Activated T-cell treated with anti-CD3 and anti-CD28 coated beads, Interleukin-2, amount 50 U/mL, for 48 hours (primary cell): ENCODE measurements around the gene IMMP2L.

ENCODE experiments used
- DNase-seq, 2 experiments: peaks; one replicate each; pipeline ENCODE4 v3.0.0-alpha.2; 2020

IMMP2L gene

GRCh38 chr7:110835849-110836248 is 726.4 kb downstream of the IMMP2L start:
- no peak for DNase-seq

GRCh38 chr7:110835218-110835617 is 727.1 kb downstream of the IMMP2L start:
- DNase-seq = no peak

- no peak for DNase-seq
Observed at GRCh38 chr7:110831419-110831818, 730.9 kb downstream of the IMMP2L start.

- no peak for DNase-seq
Observed at GRCh38 chr7:110830778-110831177, 731.5 kb downstream of the IMMP2L start.

GRCh38 chr7:110827936-110828335 is 734.4 kb downstream of the IMMP2L start:
- DNase-seq = no peak

GRCh38 chr7:110827287-110827855 is 734.9 kb downstream of the IMMP2L start:
- no peak for DNase-seq

- DNase-seq = no peak
Observed at GRCh38 chr7:110813986-110814385, 748.3 kb downstream of the IMMP2L start.

- DNase-seq = no peak
Observed at GRCh38 chr7:110809832-110810231, 752.5 kb downstream of the IMMP2L start.

GRCh38 chr7:110808361-110808760 is 753.9 kb downstream of the IMMP2L start:
- no peak for DNase-seq

GRCh38 chr7:110804501-110804900 is 757.8 kb downstream of the IMMP2L start:
- no peak for DNase-seq

GRCh38 chr7:110803602-110804143 is 758.6 kb downstream of the IMMP2L start:
- DNase-seq = no peak

GRCh38 chr7:110801502-110801901 is 760.8 kb downstream of the IMMP2L start:
- DNase-seq = no peak

GRCh38 chr7:110800984-110801383 is 761.3 kb downstream of the IMMP2L start:
- DNase-seq = no peak

GRCh38 chr7:110797656-110798055 is 764.6 kb downstream of the IMMP2L start:
- DNase-seq = no peak

GRCh38 chr7:110790992-110791391 is 771.3 kb downstream of the IMMP2L start:
- DNase-seq = no peak

- no peak for DNase-seq
Observed at GRCh38 chr7:110786328-110786965, 775.8 kb downstream of the IMMP2L start.

GRCh38 chr7:110784749-110785148 is 777.5 kb downstream of the IMMP2L start:
- no peak for DNase-seq

- DNase-seq = no peak
Observed at GRCh38 chr7:110780712-110781111, 781.6 kb downstream of the IMMP2L start.

- no peak for DNase-seq
Observed at GRCh38 chr7:110779339-110779738, 783.0 kb downstream of the IMMP2L start.

- no peak for DNase-seq
Observed at GRCh38 chr7:110775046-110775445, 787.2 kb downstream of the IMMP2L start.

GRCh38 chr7:110774071-110774470 is 788.2 kb downstream of the IMMP2L start:
- no peak for DNase-seq

GRCh38 chr7:110772615-110773014 is 789.7 kb downstream of the IMMP2L start:
- DNase-seq = no peak

- DNase-seq = no peak
Observed at GRCh38 chr7:110771717-110772116, 790.6 kb downstream of the IMMP2L start.

GRCh38 chr7:110767550-110768110 is 794.7 kb downstream of the IMMP2L start:
- no peak for DNase-seq
